HG03342 (cell line): ENCODE data around the gene RAN.
"Not testable (repeated sequence)": the region's sequence is repeated elsewhere in the genome, so short reads cannot be mapped to it uniquely, and the experiment has no call there.

Experiments
- ATAC-seq: cut with Tn5 transposase; IDR thresholded peaks from one replicate; pipeline ENCODE4 v1.9.1; 2021; ENCODE audit warnings: mild to moderate bottlenecking, moderate library complexity; ENCODE audit not compliant: unreplicated experiment

Gene RAN

GRCh38 chr12:130848785-130849305, 23.0 kb upstream of the RAN start:
- ATAC-seq, result not testable (repeated sequence)

- ATAC-seq, result no peak
Observed at GRCh38 chr12:130849561-130850417, 22.1 kb upstream of the RAN start.

GRCh38 chr12:130850418-130851021, 21.3 kb upstream of the RAN start:
- no peak for ATAC-seq

- no peak for ATAC-seq
Observed at GRCh38 chr12:130856088-130856487, 15.8 kb upstream of the RAN start.

- no peak for ATAC-seq
Observed at GRCh38 chr12:130858084-130858483, 13.8 kb upstream of the RAN start.

- no peak for ATAC-seq
Observed at GRCh38 chr12:130859161-130859560, 12.7 kb upstream of the RAN start.

GRCh38 chr12:130860311-130860710, 11.6 kb upstream of the RAN start:
- no peak for ATAC-seq

GRCh38 chr12:130862161-130862560, 9.7 kb upstream of the RAN start:
- no peak for ATAC-seq

- ATAC-seq, result not testable (repeated sequence)
Observed at GRCh38 chr12:130862771-130863170, 9.1 kb upstream of the RAN start.

GRCh38 chr12:130863298-130863697, 8.6 kb upstream of the RAN start:
- no peak for ATAC-seq

GRCh38 chr12:130868412-130868811, 3.5 kb upstream of the RAN start:
- ATAC-seq, result no peak

- peak; percentile 48 for ATAC-seq
Observed at GRCh38 chr12:130870442-130871285, 1.2 kb upstream of the RAN start.

GRCh38 chr12:130872179-130873096, 572 bp downstream of the RAN start:
- ATAC-seq, result peak; percentile 27

GRCh38 chr12:130873106-130873795, 1.4 kb downstream of the RAN start:
- ATAC-seq, result no peak

GRCh38 chr12:130873825-130874224, 2.0 kb downstream of the RAN start:
- ATAC-seq, result no peak

GRCh38 chr12:130874696-130875095, 2.8 kb downstream of the RAN start:
- ATAC-seq, result no peak

GRCh38 chr12:130875193-130875592, 3.3 kb downstream of the RAN start:
- ATAC-seq, result no peak

- ATAC-seq, result not testable (repeated sequence)
Observed at GRCh38 chr12:130875708-130876107, 3.8 kb downstream of the RAN start.

- no peak for ATAC-seq
Observed at GRCh38 chr12:130876297-130876696, 4.4 kb downstream of the RAN start.

- no peak for ATAC-seq
Observed at GRCh38 chr12:130876758-130877157, 4.9 kb downstream of the RAN start.
